Kidney (tissue), 14 donors: ENCODE data around the gene RNASE8. TPM values are rescaled to one million over a fixed set of nuclear protein-coding genes. Genes with fewer than 3 reads are reported as not detected.

Experiments used
- DNase-seq, 5 donors: peaks; one replicate each; pipeline ENCODE4 v3.0.0-alpha.2; 2013 to 2020
- FAIRE-seq: peaks from 2 replicates; lab custom pipeline; 2012; peaks lifted over from hg19 to GRCh38; lab: Jason Lieb, UNC
- H3K27ac ChIP-seq, 2 donors: one replicate each; pipeline ENCODE4 v1.7.0; 2013; ENCODE audit warnings: low read depth in 2 of 2, low read length in 2 of 2, inconsistent platforms in 1 of 2
- H3K27me3 ChIP-seq: one replicate; pipeline ENCODE4 v1.7.1; 2013; ENCODE audit warnings: low read length, inconsistent platforms; ENCODE audit not compliant: control insufficient read depth, insufficient read depth
- H3K36me3 ChIP-seq, 3 donors: one replicate each; pipeline versions ENCODE4 v1.7.0 to v1.7.1; 2013; ENCODE audit warnings: low read length in 3 of 3, control low read depth in 1 of 3, inconsistent platforms in 1 of 3; ENCODE audit not compliant: insufficient read depth in 3 of 3, control insufficient read depth in 2 of 3
- H3K4me1 ChIP-seq, 3 donors: one replicate each; pipeline versions ENCODE4 v1.7.0 to v1.7.1; 2013; ENCODE audit warnings: low read length in 3 of 3, inconsistent platforms in 1 of 3, low read depth in 1 of 3; ENCODE audit not compliant: control insufficient read depth in 2 of 3, insufficient read depth in 2 of 3
- H3K4me3 ChIP-seq, 3 donors: one replicate each; pipeline versions ENCODE4 v1.7.0 to v1.8.1; 2013; ENCODE audit warnings: low read length in 3 of 3, control low read depth in 1 of 3, inconsistent platforms in 1 of 3
- H3K9ac ChIP-seq, 3 donors: one replicate each; pipeline versions ENCODE4 v1.7.0 to v1.7.1; 2013; ENCODE audit warnings: low read length in 3 of 3, control low read depth in 1 of 3, inconsistent platforms in 1 of 3
- H3K9me3 ChIP-seq, 3 donors: one replicate each; pipeline versions ENCODE4 v1.7.0 to v1.7.1; 2013; ENCODE audit warnings: low read length in 3 of 3, control low read depth in 1 of 3, inconsistent platforms in 1 of 3; ENCODE audit not compliant: control insufficient read depth in 2 of 3, insufficient read depth in 1 of 3
- intact Hi-C: fragments of 100-400 bp; cut with DNase I; formaldehyde crosslinking; loops from one replicate; pipeline ENCODE4 v1.11.1; 2022
- polyA plus RNA-seq: library from polyadenylated mRNA; stranded (reverse); fragments of 350-450 nt; fragmentation: Illumina TruSeq; extraction: RNeasy Lipid Tissue Mini Kit (QIAGEN cat#74804); gene quantifications from one replicate; pipeline ENCODE4 v1.2.3, GENCODE V29; 2014; ENCODE audit warnings: low read depth, low replicate concordance; ENCODE audit not compliant: insufficient read depth
- total RNA-seq: library from RNA; stranded (reverse); fragmentation: NEBNext Ultra II Directional; extraction: Animal tissue kit (Norgen Biotek cat#: 25700); gene quantifications from one replicate; pipeline ENCODE4 v1.2.1, GENCODE V29; 2021
- TF ChIP-seq, protein P1 (sequence below): IDR thresholded peaks from 3 replicates; pipeline ENCODE4 v1.5.1; 2012; ENCODE audit warnings: mild to moderate bottlenecking, moderate library complexity, borderline replicate concordance; ENCODE audit not compliant: insufficient read depth; ENCODE audit errors: extremely low read depth
- donor health status: control.
- donor health status: control.
- donor health status: control.
- donor health status: control.
- donor health status: control.
- donor health status: DM: yes; HTN: yes; CAD: no.
- donor health status: Normal renal cell carcinoma (clear cell type).

Gene RNASE8
- total and polyA plus RNA-seq, 2 donors from 2014 or later: not detected

GRCh38 chr14:21015312-21015711, 42.3 kb upstream of the RNASE8 start:
- Histone ChIP-seq H3K4me1 (peaks cover 0 to 4% (median 0%) of the 10 kb centered on the region in 3 donors), H3K9me3 (no peaks in the 10 kb centered on the region), H3K9ac (peak overlapping the region in 1 of 3 donors; percentile 32), H3K4me3 (no peak overlapping the region), H3K27me3 (no peaks in the 10 kb centered on the region), H3K27ac (no peak overlapping the region), H3K36me3 (peaks cover 0 to 18% (median 16%) of the 10 kb centered on the region in 3 donors)
- TF ChIP-seq, protein P1, sequence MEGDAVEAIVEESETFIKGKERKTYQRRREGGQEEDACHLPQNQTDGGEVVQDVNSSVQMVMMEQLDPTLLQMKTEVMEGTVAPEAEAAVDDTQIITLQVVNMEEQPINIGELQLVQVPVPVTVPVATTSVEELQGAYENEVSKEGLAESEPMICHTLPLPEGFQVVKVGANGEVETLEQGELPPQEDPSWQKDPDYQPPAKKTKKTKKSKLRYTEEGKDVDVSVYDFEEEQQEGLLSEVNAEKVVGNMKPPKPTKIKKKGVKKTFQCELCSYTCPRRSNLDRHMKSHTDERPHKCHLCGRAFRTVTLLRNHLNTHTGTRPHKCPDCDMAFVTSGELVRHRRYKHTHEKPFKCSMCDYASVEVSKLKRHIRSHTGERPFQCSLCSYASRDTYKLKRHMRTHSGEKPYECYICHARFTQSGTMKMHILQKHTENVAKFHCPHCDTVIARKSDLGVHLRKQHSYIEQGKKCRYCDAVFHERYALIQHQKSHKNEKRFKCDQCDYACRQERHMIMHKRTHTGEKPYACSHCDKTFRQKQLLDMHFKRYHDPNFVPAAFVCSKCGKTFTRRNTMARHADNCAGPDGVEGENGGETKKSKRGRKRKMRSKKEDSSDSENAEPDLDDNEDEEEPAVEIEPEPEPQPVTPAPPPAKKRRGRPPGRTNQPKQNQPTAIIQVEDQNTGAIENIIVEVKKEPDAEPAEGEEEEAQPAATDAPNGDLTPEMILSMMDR: no peak
- no peak for FAIRE-seq
- intact Hi-C loops: loop anchor here (10.0 kb wide), 1 partner anchor 69 kb away; no protein-coding TSS in a partner anchor
- no peak for DNase-seq

DNA sequence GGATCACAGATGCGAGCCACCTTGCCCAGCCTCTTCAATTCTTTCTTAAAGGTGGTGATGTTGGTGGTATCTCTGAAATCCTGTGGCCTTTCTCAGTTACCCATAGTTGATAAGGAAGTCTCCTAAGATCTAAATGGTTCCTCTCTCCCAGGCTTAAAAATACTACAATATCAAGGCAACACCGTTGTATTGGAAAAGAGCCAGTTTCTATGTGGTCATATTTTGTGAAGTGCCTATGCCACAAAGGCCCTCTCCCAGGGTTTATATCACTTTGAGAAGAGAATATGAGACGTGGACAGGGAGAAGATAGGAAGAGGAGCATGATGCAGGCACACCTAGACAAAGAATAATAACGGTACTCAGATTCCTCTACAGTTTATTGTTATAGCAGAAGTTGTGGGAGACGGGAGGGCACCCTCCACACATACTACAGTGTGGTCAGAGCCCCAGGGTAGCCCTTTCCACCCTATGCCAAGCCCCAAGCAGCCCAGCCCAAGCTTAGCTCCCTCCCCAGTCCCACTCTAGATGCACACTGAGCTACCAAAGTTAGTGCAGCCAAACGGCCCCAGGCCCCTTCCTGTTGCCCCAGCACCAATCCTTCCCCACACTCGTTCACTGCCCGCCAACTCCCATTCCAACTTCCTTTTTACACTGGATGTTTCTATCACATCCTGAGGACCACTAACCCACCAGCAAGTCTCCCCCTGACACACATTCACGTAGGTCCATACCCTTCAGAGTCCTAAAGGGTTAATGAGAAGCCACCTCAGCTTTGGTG, 41.0 kb upstream of the RNASE8 start:
- FAIRE-seq (no peak), DNase-seq (no peak)
- peaks cover 0 to 4% (median 0%) of the 10 kb centered on the region in 3 donors for H3K4me1 ChIP-seq
- H3K9ac ChIP-seq: no peak overlapping the region
- no peaks in the 10 kb centered on the region for H3K9me3 ChIP-seq
- TF ChIP-seq, protein P1: no peak
- no peak overlapping the region for H3K27ac ChIP-seq
- H3K4me3 ChIP-seq: no peak overlapping the region
- intact Hi-C loops: loop anchor here (10.0 kb wide), 1 partner anchor 68 kb away; no protein-coding TSS in a partner anchor
- H3K36me3 ChIP-seq: peaks cover 0 to 24% (median 16%) of the 10 kb centered on the region in 3 donors
- no peaks in the 10 kb centered on the region for H3K27me3 ChIP-seq

DNA sequence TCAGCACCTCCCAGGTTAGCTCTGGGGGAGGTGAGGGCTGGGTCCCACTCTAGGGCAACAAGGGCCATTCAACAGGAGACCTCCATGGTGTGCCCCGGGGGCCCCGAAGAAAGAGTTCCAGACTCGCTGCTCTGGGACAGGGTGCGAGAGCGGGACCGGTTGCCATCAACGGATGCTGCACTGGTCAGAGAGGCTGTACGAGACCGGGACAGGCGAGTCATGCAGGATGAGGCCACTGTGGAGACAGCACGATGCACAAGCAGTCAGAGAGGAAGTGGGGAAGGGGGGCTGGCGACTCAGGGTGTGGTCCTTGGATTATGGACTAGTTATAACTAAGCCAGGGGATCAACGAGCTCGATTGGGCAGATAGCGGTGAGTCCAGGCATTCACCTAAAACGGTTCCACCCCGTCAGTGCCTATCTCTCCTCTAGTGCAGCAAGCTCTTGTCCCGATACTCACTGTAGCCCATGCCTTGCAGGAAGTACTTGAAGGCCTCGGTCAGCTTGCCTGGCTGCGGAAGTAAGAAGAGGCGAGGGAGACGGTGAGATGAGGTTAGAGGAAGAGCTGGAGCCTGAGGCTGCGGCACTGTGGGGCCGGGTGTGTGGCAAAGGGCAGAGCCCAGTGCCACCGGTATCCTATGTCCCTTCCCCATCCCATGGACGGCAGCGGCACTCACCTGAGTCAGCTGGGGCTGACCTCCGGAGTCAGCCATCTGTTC, 39.9 kb upstream of the RNASE8 start:
- Histone ChIP-seq H3K9ac (no peak overlapping the region), H3K27ac (no peak overlapping the region), H3K4me3 (no peak overlapping the region), H3K9me3 (no peaks in the 10 kb centered on the region), H3K27me3 (no peaks in the 10 kb centered on the region), H3K4me1 (peaks cover 0 to 4% (median 0%) of the 10 kb centered on the region in 3 donors), H3K36me3 (peaks cover 0 to 24% (median 16%) of the 10 kb centered on the region in 3 donors)
- FAIRE-seq (no peak), DNase-seq (no peak)
- intact Hi-C loops: loop anchor here (10.0 kb wide), 1 partner anchor 67 kb away; no protein-coding TSS in a partner anchor
- TF ChIP-seq, protein P1: no peak
